ENCODE data around the gene PLA2G2A.

The PLA2G2A gene

DNA sequence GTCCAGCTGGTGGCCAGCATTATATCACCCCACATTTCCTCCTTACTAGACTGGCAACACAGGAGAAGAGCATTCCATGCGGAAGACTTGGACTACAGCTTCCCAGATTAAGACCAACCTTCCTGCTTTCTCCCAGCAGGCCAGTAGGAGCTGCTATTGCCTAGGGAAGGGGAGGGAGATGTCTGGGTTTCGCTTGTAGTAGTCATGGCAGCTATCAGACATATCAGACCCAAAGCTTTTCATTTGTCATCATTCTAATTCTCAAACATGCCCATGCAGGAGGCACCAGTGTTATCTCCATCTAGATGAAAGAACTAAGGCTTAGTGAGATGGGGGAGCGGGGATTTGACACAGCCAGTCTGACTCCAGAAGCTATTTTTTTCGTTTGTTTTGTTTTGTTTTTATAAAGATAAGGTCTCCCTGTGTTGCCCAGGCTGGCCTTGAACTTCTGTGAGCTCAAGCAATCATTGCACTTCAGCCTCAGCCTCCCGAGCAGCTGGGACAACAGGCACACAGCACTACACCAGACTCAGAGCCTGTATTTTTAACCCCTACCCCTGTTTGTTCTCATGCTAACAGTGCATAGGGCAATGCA, 4.5 kb downstream of the PLA2G2A start:
- no peak for DNase-seq (ENCODE audit: low read depth in 3 of 3, low spot score in 1 of 3)

DNA sequence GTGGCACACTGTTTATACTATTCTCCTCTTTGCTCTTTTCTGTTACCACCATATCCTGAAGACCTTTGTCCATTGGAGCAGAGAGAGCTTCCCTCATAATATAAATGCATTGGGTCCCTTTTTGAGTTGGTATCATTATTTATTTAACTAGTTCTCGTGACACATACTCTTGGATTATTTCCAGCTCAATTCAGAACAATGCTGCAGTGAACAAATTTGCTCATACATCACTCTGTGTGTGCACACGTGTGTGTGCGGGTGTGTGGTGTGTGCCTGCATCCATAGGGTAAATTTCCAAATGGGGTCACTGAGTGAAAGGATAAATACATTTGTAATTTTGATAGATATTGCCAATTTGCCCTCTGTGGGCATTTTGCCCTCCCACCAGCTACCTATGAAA, 5.8 kb downstream of the PLA2G2A start:
- DNase-seq (ENCODE audit: low read depth in 3 of 3, low spot score in 1 of 3): no peak

DNA sequence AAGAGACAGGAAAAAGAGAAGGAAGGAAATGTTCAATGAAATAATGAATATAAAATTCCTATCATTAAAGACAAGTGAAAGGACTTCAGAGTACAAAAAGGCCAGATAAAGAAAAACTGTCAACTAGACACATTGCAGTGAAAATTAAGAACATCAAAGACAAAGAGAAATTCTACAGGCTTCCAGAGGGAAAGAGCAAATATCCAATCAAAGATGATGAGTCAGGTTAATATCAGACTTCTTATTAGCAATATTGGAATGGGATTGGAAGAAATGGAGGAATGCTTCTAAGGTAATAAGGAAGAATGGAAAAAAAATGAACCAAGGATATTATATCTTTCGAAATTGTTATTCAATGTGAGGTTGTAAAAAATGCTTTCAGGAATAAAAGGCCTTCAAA, 7.8 kb downstream of the PLA2G2A start:
- DNase-seq (ENCODE audit: low read depth in 3 of 3, low spot score in 1 of 3): no peak

DNA sequence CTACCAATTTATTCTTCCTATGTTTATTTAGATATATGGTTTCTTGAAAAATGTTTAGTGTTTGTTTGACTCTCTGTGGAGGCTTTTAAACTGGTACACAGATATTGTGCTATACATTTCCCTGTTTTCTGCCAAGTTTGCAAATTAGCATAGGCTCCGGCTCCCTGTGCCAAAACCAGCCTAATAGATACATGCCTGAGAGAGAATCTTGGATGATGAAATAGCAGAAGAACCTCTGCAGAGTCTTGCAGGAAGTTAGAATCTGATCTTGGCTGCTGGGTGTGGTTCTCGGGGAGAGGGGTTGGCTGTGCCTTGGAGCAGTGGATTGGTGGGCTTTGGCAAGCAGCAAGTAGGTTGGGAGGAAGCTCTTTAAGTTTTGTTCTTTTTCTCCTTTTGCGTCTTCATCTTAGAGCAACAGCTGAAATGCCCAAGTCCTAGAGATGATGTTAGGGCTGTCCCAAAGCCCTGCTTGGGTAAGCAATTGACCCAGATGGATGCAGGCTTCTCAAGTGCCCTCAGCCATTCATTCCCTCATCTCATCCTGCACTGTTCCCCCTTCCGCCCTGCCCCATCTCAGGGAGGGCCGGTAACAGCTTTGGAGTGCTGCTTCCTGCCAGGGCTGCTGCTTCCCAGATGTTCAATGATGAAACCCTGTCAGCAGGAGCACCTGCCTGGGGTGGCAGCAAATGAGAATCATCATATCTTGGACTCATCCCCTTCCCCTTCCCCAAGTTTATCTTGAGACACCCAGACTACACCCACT, 9.3 kb downstream of the PLA2G2A start:
- DNase-seq (ENCODE audit: low read depth in 3 of 3, low spot score in 1 of 3): no peak

DNA sequence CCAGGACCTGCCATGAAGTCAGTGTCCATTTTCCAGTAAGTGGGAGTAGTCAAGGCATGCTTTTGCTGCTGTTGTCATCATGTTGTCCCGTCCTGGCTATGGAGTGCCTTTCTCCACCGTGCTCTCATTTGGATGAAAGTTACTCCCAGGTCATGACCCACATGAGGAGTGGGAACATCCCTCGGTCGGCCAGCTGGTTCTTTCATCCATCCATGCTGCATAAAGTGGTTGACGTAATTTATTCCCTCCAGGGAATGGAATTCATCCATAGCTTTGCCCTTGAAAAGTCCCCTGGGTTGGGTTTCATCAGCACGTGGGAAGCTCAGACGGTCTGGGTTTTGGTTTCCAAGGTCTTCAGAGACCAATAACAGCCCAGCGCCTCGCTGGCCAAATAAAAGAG, 11.6 kb downstream of the PLA2G2A start:
- DNase-seq (ENCODE audit: low read depth in 3 of 3, low spot score in 1 of 3): no peak

DNA sequence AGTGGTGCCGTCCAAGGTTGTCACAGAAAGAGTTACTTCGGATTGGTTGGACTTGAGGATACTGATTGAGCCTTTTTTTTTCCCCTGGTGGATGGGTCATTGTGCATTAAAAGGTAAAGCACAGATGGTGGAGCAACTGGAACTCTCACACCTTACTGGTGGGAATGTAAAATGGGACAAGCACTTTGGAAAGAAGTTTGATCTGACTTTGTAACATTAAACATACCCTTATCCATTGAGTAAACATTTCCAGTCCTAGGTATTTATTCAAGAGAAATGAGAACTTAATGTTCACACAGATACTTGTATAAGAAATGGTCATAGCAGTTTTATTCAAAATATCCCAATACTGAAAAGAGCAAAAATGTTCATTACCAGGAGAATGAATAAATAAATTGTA, 14.9 kb downstream of the PLA2G2A start:
- DNase-seq (ENCODE audit: low read depth in 3 of 3, low spot score in 1 of 3): no peak

DNA sequence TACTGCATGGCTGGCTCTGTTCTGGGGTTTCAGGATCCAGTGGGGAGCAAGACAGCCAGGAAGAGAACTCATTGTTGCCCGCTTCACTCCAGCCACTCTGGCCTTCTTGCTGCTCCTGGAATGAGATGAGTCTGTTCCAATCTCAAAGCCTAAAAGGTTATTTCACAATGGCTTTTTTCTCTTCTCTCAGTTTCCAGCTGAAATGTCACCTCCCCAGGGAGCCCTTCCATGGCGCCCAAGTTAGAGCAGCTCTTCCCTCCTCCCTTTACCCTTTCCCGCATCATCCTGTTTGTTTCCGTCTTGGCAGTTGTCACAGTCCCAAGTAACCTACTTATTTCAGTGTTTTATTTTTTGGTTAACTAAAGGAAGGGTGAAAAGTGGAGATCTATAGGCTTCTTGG, 15.8 kb downstream of the PLA2G2A start:
- no peak for DNase-seq (ENCODE audit: low read depth in 3 of 3, low spot score in 1 of 3)

DNA sequence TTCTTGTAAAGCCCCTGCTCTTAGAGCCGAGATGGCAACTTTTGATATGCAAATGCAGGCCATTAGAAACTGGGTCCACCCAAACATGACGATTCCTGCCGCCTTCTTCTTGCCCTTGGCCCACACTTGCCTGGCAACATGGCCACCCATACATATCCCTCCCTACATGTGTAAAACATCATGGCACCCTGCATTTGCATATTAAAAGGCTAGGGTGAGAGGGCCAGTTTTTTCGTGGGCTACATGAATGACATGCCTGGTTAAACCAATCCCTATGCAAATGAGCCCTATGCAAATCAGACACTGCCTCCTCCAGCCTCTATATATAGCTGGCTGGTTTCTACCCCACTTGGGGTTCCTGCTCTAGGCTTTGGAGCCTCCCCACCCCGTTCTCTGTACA, 18.8 kb downstream of the PLA2G2A start:
- DNase-seq (ENCODE audit: low read depth in 3 of 3, low spot score in 1 of 3): no peak

DNA sequence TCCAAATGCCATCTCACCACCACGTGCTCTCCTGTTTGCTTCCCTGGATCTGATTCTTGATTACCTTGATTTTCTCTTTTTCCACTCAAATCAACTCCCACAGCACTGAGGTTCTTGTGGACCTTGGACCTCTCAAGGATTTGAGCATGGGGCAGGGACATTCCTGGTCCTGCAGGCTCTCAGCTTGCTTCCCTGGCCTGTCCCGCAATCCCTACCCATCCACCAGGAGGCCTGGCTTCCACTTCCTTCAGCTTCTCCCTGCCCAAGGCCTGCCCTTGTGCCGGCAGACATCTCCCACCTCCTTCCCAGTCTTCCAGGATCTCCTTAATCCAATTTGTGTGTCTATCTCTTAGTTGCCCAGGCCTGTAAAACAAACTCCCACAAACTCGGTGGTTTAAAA, 21.6 kb downstream of the PLA2G2A start:
- no peak for DNase-seq (ENCODE audit: low read depth in 3 of 3, low spot score in 1 of 3)

DNA sequence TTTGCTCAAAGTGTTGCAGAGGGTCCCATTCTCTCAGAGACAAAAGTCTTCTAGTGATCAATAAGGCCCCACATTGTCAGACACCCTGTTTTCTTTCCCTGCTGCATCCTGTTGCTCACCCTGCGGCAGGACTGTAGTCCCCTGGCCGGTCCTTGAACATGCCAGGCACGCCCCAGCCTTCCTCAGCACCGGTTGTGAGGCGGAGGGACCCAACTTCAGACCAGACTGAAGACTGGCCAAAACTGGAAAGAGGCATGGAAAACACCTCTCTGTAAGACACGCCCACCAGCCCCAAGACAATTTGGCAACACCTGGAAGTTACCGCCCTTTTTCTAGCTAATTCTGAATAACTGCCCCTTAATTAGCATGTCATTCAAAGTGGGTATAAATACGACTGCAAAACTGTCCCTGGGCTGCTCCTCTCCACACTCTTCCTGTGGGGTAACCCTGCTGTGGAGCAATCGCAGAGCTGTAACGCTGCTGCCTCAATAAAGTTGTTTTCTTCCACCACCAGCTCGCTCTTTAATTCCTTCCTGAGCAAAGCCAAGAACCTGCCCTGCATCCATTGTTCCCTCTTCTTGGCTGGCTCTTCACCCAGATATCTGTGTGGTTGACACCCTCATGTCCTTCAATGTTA, 23.8 kb downstream of the PLA2G2A start:
- DNase-seq (ENCODE audit: low read depth in 3 of 3, low spot score in 1 of 3): no peak

DNA sequence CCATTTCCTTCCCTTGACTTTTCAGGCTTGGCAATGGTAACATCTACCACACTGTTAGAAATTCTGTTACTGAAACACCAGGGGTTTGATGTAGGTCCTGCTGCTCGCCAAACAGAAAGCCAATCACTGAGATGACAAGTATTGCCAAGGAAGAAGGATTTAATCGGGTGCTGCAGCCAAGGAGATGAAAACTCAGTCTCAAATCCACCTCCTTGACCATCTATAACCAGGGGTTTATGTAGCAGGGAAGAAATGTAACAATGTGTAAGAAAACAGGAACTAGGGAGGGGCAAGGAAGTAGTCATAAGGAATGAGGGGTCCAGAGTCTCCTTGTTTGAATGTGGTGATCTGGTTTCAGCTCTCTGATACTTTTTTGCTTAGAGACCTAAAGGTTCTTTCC, 25.4 kb downstream of the PLA2G2A start:
- DNase-seq (ENCODE audit: low read depth in 3 of 3, low spot score in 1 of 3): no peak

DNA sequence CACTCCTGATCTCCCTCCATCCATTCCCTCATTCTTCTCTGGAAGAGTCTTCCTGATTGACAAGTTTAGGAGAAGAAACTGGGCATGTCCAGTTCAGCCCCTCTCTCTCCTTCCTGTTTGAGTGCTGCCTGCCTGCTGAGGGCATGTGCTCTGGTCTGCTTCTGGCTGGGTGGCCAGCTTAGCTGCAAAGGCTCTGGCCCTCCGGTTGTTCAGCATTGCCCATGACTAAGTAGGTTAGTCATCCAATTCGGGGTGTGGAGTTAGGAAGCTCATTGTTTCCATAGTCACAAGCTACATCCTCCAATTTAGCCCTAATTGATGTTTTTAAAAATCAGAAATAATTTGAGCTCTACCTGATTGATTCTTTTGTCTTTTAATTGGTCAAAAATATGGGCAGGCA, 30.4 kb downstream of the PLA2G2A start:
- no peak for DNase-seq (ENCODE audit: low read depth in 3 of 3, low spot score in 1 of 3)

DNA sequence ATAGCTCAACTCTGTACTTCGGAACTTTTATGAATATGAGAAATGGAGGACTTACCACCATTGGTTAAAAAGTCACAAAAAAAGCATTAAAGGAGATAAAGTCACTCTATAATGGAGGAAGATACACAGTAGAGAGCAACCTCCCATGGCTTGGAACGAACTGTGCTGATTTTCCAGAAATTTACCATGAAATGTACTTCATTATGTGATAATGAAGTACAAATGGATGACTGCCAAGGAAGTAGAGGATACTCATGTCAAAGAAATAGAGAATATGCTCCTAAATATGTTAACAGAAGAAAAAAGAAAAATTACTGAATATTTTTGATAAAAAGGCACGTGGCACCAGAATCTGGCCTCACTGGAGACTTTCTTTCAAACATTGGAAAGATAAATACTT, 32.4 kb downstream of the PLA2G2A start:
- no peak for DNase-seq (ENCODE audit: low read depth in 3 of 3, low spot score in 1 of 3)

DNA sequence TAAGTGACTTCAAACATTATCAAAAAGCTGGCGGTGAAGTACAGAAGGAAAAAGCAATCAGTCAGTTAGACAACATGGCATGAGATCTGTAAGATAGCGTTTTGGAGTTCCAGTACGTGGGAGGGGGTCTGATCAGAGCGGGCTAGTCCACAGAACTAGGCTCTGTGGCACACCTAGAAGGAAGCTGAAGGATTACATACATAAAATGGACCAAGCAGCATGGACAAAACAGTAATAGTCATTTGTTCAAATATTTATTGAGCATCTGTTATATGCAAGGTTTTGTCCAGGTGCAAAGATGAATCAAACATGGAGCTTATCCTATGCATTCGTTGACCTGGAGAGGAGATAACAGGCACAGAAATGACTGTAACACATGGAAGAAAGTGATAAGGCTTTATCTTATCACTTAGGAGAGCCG, 33.1 kb downstream of the PLA2G2A start:
- DNase-seq (ENCODE audit: low read depth in 3 of 3, low spot score in 1 of 3): no peak

DNA sequence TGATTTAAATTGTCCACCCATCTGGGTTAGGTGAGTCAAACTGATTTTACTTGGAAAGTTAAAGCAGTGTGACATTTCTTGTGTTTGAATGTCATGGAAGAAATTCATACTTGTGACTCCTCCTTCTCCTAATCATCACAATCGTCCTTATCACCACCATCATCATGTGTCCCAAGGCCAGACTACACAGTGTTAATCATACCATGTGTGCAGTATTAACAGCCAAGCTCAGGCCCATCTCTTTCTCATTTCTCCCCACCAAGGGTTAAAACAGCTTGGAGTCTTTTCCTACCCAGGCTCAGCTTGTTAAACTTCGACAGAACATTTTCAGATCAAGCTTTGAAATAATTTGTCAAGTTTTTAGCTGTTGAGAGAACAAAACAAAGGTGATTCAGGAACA, 33.5 kb downstream of the PLA2G2A start:
- DNase-seq (ENCODE audit: low read depth in 3 of 3, low spot score in 1 of 3): no peak

DNA sequence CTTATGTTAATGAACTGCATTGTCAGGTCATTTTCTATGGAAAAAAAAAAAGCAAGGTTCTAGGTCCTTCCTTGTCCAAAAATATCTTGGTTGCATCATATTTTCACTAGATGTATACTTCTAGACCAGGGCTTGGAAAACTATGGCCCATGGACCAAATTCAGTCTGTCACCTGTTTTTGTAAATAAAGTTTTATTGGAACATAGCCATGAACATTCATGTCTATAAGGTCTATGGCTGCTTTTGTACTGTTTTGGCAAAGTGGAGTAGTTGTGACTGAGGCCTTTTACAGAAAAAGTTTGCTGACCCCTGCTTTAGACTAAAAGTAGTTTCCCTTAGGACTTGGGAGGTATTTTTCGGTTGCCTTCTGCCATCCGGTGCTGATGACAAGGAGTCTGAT, 36.8 kb downstream of the PLA2G2A start:
- no peak for DNase-seq (ENCODE audit: low read depth in 3 of 3, low spot score in 1 of 3)

DNA sequence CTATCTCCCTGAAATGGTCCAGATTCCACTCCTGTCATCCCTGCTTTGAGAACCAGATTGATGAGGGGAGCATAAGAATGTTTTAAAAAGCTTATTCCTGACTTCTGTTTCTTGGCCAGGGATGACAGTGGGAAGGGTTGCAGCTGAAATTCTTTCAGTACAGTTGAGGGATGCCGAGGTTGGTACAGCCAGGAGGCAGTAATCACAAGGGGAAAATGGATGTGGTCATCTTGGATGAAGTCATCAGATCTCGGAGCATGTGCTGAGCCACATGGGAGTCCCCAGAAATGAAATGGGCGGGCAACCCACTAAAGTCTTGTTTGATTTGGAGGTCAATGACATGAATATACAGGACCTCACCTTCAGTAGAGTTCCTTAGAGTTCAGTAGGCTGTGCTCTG, 37.3 kb downstream of the PLA2G2A start:
- no peak for DNase-seq (ENCODE audit: low read depth in 3 of 3, low spot score in 1 of 3)

DNA sequence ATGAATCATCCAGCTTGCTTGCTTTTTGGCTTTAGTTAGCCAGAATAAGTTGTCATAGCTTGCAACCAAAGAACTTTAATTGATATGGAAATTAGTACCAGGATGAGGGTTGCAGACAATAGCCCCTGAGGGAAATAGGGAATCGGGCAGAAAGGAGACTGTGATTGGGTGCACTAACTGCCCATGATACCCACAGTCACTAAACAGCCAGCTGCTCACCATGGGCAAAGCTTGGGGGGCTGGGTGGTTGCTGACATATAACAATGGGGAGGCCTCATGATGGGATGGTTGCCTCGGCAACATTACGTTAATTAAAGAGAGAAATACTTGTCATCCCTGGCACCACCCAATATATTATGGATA, 38.2 kb downstream of the PLA2G2A start:
- DNase-seq (ENCODE audit: low read depth in 3 of 3, low spot score in 1 of 3): no peak

DNA sequence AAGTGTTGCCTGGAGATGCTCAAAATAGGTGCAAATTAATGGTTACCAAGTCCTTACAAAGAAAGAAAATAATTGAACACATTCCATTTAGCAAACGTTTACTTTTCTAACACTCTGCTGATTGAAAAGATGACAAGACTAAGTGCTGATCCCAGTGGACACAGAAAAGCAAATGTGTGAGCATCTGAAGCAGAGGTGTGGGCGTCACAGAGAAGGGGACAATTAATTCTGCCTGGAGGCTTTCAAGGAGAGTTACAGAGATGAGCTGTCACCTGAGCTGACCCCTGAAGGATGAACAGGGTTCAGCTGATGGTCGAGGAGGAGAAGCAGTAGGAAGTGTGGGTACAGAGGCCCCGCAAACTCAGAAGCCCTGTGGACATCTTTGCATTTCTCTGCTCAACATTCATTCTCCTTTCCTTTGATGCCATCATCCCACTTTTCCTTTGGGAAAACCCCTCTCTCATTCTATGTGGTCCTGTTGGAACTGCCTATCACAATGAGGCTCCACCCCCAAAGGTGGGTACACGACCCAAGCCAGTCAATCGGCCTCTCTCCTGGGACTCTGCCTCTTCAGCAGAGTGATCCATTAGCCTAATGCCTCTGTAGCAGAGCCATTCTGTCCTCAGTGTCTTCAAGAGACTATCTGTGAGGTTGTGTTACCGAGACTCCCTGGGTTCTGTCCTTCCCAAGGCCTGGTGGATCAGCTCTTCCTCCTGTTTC, 38.8 kb downstream of the PLA2G2A start:
- DNase-seq (ENCODE audit: low read depth in 3 of 3, low spot score in 1 of 3): no peak

DNA sequence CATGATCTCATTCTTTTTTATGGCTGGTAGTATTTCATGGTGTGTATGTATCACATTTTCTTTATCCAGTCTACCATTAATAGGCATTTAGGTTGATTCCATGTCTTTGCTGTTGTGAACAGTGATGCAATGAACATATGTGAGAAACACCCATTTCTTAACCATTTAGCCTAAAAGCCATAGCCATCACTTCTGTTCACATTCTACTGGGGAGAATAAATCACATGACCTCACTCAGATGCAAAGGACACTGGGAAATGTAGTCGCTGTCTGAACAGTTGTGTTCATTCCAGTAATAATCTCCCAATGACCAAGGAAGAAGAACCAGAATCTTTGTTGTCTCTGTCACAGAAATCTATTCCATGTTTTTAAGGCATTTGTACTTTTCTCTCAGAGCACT, 40.9 kb downstream of the PLA2G2A start:
- no peak for DNase-seq (ENCODE audit: low read depth in 3 of 3, low spot score in 1 of 3)

DNA sequence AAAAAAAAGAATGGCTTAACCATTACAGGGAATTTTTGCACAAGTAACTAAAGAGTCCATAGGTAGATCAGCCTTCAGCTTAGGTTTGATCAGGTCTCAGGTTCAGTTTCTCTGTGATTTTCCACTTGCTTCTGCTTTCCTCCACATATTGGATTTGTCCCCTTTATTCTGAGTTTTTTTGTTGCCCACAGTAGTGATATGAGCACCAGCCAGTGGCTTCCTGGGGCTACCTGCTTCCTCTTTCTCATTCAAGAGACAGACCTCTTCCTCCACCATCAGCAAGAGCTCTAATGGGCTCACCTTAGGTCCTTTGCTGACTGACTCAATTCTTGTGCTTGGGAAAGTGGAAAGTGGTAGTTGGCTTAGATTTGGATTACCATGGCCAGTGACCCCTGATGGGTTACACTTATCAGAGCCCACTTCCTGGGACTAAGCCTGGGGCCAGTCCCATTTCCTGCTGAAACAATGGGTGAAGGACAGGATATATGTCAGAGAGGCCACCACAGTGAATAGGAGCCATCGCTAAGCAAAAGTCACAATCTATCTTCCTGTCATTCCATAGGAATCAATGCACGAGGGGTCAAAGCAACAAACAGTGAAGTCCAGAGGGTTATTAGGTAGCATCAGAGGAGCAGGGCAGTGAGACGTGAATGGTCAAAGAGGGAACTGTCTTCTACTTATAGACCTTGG, 43.2 kb downstream of the PLA2G2A start:
- DNase-seq (ENCODE audit: low read depth in 3 of 3, low spot score in 1 of 3): no peak

DNA sequence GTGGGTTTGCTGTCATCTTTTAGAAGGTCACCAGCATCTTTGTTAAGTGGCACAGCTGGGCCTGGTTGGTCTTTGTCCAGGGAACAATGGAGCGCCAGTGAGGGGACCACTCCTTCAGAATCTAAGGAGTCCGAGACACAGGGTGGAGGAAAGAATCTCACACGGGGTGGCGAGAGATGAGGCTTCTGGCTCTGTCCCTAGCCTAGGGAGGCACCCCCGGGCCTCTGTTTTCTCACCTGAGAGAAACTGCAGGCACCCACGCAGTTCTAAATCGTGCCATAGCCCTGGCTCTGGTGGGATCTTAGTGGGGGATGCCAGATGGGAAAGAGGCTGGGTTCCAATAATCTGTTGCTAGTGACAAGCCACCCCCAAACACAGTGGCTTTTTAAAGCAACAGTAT, 45.1 kb downstream of the PLA2G2A start:
- DNase-seq (ENCODE audit: low read depth in 3 of 3, low spot score in 1 of 3): no peak

Data from stimulated activated CD4-positive, alpha-beta T cell treated with anti-CD3 and anti-CD28 coated beads, TNF-alpha, amount 100 ng/mL, for 1 hour (primary cell).